Upper lobe of left lung (tissue), 4 donors: ENCODE measurements around the gene C1QTNF5.

ENCODE experiments used
- EP300 ChIP-seq, 4 donors: sonication (generic); formaldehyde crosslinking; IDR thresholded peaks; one replicate each; pipeline ENCODE4 v1.5.1; 2017; ENCODE audit warnings: antibody characterized with exemption in 4 of 4, control low read depth in 2 of 4
- POLR2A ChIP-seq, 4 donors: fragments of 450-650 bp; IDR thresholded peaks; one replicate each; pipeline ENCODE4 v1.5.1; 2016 to 2017; ENCODE audit warnings: antibody characterized with exemption in 4 of 4, mild to moderate bottlenecking in 2 of 4
- POLR2AphosphoS5 ChIP-seq, 2 donors: sonication (generic); formaldehyde crosslinking; IDR thresholded peaks; one replicate each; pipeline ENCODE4 v1.5.1; 2017; ENCODE audit warnings: antibody characterized with exemption in 2 of 2
- TF ChIP-seq, protein P1 (sequence below), 6 experiments: fragments of 450-650 bp in 4 of 6; fragments of 200-600 bp in 2 of 6; sonication (generic) in 2 of 6; IDR thresholded peaks; one replicate each; pipeline ENCODE4 v1.5.1; 2016 to 2019; ENCODE audit warnings: antibody characterized with exemption in 6 of 6

DNA sequence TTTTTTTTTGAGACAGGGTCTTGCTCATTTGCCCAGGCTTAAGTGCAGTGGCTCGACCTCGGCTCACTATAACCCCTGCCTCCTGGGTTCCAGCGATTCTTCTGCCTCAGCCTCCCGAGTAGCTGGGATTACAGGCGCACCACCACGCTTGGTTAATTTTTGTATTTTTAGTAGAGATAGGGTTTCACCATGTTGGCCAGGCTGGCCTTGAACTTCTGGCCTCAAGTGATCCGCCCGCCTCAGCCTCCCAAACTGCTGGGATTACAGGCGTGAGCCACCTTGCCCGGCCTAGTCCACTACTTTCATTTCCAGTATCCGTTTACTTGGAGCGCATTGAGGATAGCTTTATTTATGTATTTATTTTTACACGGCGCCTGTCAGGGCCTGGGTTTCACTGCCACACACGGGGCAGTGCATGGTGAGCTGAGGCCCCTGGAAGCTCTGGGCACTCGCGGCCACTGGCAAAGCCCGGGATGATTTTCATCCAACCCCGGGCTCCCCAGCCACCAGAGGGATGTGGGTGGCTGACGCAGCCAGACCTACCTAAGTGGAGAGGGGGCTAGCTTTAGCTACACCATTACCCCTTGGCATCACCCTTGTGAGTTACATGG is 17.7 kb downstream of the C1QTNF5 start:
- TF ChIP-seq, protein P1, sequence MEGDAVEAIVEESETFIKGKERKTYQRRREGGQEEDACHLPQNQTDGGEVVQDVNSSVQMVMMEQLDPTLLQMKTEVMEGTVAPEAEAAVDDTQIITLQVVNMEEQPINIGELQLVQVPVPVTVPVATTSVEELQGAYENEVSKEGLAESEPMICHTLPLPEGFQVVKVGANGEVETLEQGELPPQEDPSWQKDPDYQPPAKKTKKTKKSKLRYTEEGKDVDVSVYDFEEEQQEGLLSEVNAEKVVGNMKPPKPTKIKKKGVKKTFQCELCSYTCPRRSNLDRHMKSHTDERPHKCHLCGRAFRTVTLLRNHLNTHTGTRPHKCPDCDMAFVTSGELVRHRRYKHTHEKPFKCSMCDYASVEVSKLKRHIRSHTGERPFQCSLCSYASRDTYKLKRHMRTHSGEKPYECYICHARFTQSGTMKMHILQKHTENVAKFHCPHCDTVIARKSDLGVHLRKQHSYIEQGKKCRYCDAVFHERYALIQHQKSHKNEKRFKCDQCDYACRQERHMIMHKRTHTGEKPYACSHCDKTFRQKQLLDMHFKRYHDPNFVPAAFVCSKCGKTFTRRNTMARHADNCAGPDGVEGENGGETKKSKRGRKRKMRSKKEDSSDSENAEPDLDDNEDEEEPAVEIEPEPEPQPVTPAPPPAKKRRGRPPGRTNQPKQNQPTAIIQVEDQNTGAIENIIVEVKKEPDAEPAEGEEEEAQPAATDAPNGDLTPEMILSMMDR (IDR thresholded peaks at IDR 0.05) = no peak
- TF ChIP-seq EP300 (IDR thresholded peaks at IDR 0.05) (no peak), POLR2A (IDR thresholded peaks at IDR 0.05) (no peak), POLR2AphosphoS5 (IDR thresholded peaks at IDR 0.05) (no peak)
